ENCODE results near the gene EPAS1.

The EPAS1 gene

GRCh38 chr2:46296840-46297545 lies at the start of gene EPAS1:
Gene EPAS1, plus strand, starts transcription at chr2:46297407. Its CDS starts 505 bp downstream, at chr2:46297912.
- peak; percentile 79 to 93 for DNase-seq (ENCODE audit: low spot score in 2 of 2)
- H3K36me3 Mint-ChIP-seq = peaks cover 48% of the 10 kb centered on the region
- peaks cover 43% of the 10 kb centered on the region for H3K4me1 Mint-ChIP-seq
- ATAC-seq = peak; percentile 92
- H3K27ac Mint-ChIP-seq = peak within 1 kb of the TSS; percentile 88
- H3K4me3 Mint-ChIP-seq = peak within 1 kb of the TSS; percentile 93
- H3K9me3 Mint-ChIP-seq = no peaks in the 10 kb centered on the region

GRCh38 chr2:46248171-46248570 lies 49.0 kb upstream of the EPAS1 start:
- Mint-ChIP-seq H3K9me3 (no peaks in the 10 kb centered on the region), H3K27ac (no peak overlapping the region), H3K4me3 (no peak overlapping the region), H3K36me3 (no peaks in the 10 kb centered on the region), H3K4me1 (no peaks in the 10 kb centered on the region)
- DNase-seq (ENCODE audit: low spot score in 2 of 2) = no peak
- no peak for ATAC-seq

- H3K27ac Mint-ChIP-seq = no peak overlapping the region
Observed at GRCh38 chr2:46249654-46250053, 47.6 kb upstream of the EPAS1 start.

GRCh38 chr2:46252891-46253659 lies 44.1 kb upstream of the EPAS1 start:
- Mint-ChIP-seq H3K36me3 (no peaks in the 10 kb centered on the region), H3K27ac (peak overlapping the region; percentile 11), H3K4me1 (no peaks in the 10 kb centered on the region), H3K9me3 (no peaks in the 10 kb centered on the region), H3K4me3 (no peak overlapping the region)
- ATAC-seq (no peak), DNase-seq (ENCODE audit: low spot score in 2 of 2) (no peak)

More at GRCh38 chr2:46249654-46250053, 47.6 kb upstream of the EPAS1 start:
- DNase-seq (ENCODE audit: low spot score in 2 of 2) (no peak), ATAC-seq (no peak)
- no peaks in the 10 kb centered on the region for H3K9me3 Mint-ChIP-seq
- no peak overlapping the region for H3K4me3 Mint-ChIP-seq
- H3K36me3 Mint-ChIP-seq = no peaks in the 10 kb centered on the region
- no peaks in the 10 kb centered on the region for H3K4me1 Mint-ChIP-seq

- Mint-ChIP-seq H3K4me3 (no peak overlapping the region), H3K9me3 (no peaks in the 10 kb centered on the region), H3K27ac (no peak overlapping the region), H3K4me1 (no peaks in the 10 kb centered on the region), H3K36me3 (no peaks in the 10 kb centered on the region)
- ATAC-seq (no peak), DNase-seq (ENCODE audit: low spot score in 2 of 2) (no peak)
Observed at GRCh38 chr2:46254474-46254873, 42.7 kb upstream of the EPAS1 start.

GRCh38 chr2:46256563-46257142 lies 40.6 kb upstream of the EPAS1 start:
- no peak for ATAC-seq
- Mint-ChIP-seq H3K4me3 (no peak overlapping the region), H3K36me3 (no peaks in the 10 kb centered on the region), H3K27ac (no peak overlapping the region), H3K4me1 (no peaks in the 10 kb centered on the region), H3K9me3 (no peaks in the 10 kb centered on the region)
- DNase-seq (ENCODE audit: low spot score in 2 of 2) = no peak

GRCh38 chr2:46257476-46257875 lies 39.7 kb upstream of the EPAS1 start:
- Mint-ChIP-seq H3K4me1 (no peaks in the 10 kb centered on the region), H3K9me3 (no peaks in the 10 kb centered on the region), H3K27ac (no peak overlapping the region), H3K4me3 (no peak overlapping the region), H3K36me3 (no peaks in the 10 kb centered on the region)
- ATAC-seq (no peak), DNase-seq (ENCODE audit: low spot score in 2 of 2) (no peak)

GRCh38 chr2:46257980-46258379 lies 39.2 kb upstream of the EPAS1 start:
- no peak for DNase-seq (ENCODE audit: low spot score in 2 of 2)
- H3K4me1 Mint-ChIP-seq = no peaks in the 10 kb centered on the region
- no peak overlapping the region for H3K4me3 Mint-ChIP-seq
- no peak overlapping the region for H3K27ac Mint-ChIP-seq
- no peak for ATAC-seq
- H3K9me3 Mint-ChIP-seq = no peaks in the 10 kb centered on the region
- H3K36me3 Mint-ChIP-seq = no peaks in the 10 kb centered on the region

GRCh38 chr2:46258937-46259776 lies 38.0 kb upstream of the EPAS1 start:
- H3K9me3 Mint-ChIP-seq = no peaks in the 10 kb centered on the region
- H3K4me3 Mint-ChIP-seq = no peak overlapping the region
- ATAC-seq = no peak
- H3K4me1 Mint-ChIP-seq = no peaks in the 10 kb centered on the region
- DNase-seq (ENCODE audit: low spot score in 2 of 2) = peak in 1 of 2 donors; percentile 26
- no peaks in the 10 kb centered on the region for H3K36me3 Mint-ChIP-seq
- no peak overlapping the region for H3K27ac Mint-ChIP-seq

GRCh38 chr2:46259777-46260168 lies 37.4 kb upstream of the EPAS1 start:
- Mint-ChIP-seq H3K27ac (no peak overlapping the region), H3K4me1 (no peaks in the 10 kb centered on the region), H3K9me3 (no peaks in the 10 kb centered on the region), H3K4me3 (no peak overlapping the region), H3K36me3 (no peaks in the 10 kb centered on the region)
- no peak for ATAC-seq
- DNase-seq (ENCODE audit: low spot score in 2 of 2) = no peak

- Mint-ChIP-seq H3K4me1 (no peaks in the 10 kb centered on the region), H3K4me3 (no peak overlapping the region), H3K36me3 (no peaks in the 10 kb centered on the region), H3K9me3 (no peaks in the 10 kb centered on the region), H3K27ac (no peak overlapping the region)
- no peak for DNase-seq (ENCODE audit: low spot score in 2 of 2)
- no peak for ATAC-seq
Observed at GRCh38 chr2:46260305-46260704, 36.9 kb upstream of the EPAS1 start.

GRCh38 chr2:46262248-46262938 lies 34.8 kb upstream of the EPAS1 start:
- H3K4me1 Mint-ChIP-seq = peaks cover under 1% of the 10 kb centered on the region
- H3K4me3 Mint-ChIP-seq = no peak overlapping the region
- H3K36me3 Mint-ChIP-seq = no peaks in the 10 kb centered on the region
- H3K27ac Mint-ChIP-seq = no peak overlapping the region
- DNase-seq (ENCODE audit: low spot score in 2 of 2) (peak in 1 of 2 donors; percentile 26), ATAC-seq (no peak)
- no peaks in the 10 kb centered on the region for H3K9me3 Mint-ChIP-seq

GRCh38 chr2:46263347-46263746 lies 33.9 kb upstream of the EPAS1 start:
- Mint-ChIP-seq H3K27ac (no peak overlapping the region), H3K36me3 (no peaks in the 10 kb centered on the region), H3K9me3 (no peaks in the 10 kb centered on the region), H3K4me1 (peaks cover 10% of the 10 kb centered on the region), H3K4me3 (no peak overlapping the region)
- DNase-seq (ENCODE audit: low spot score in 2 of 2) (no peak), ATAC-seq (no peak)

- H3K9me3 Mint-ChIP-seq = no peaks in the 10 kb centered on the region
- no peak for ATAC-seq
- peaks cover 12% of the 10 kb centered on the region for H3K4me1 Mint-ChIP-seq
- H3K27ac Mint-ChIP-seq = no peak overlapping the region
- no peaks in the 10 kb centered on the region for H3K36me3 Mint-ChIP-seq
- no peak overlapping the region for H3K4me3 Mint-ChIP-seq
- DNase-seq (ENCODE audit: low spot score in 2 of 2) = no peak
Observed at GRCh38 chr2:46264447-46264846, 32.8 kb upstream of the EPAS1 start.

GRCh38 chr2:46266134-46266533 lies 31.1 kb upstream of the EPAS1 start:
- no peak for ATAC-seq
- no peak for DNase-seq (ENCODE audit: low spot score in 2 of 2)
- Mint-ChIP-seq H3K4me3 (no peak overlapping the region), H3K36me3 (no peaks in the 10 kb centered on the region), H3K9me3 (no peaks in the 10 kb centered on the region), H3K27ac (no peak overlapping the region), H3K4me1 (peaks cover 28% of the 10 kb centered on the region)
